ENCODE data around the gene DPYD.
A peak's percentile ranks its signal among the peaks of the same experiment; 100 is the strongest.

The DPYD gene

GRCh38 chr1:97073936-97074335 is 846.9 kb downstream of the DPYD start:
- FAIRE-seq: no peak

GRCh38 chr1:97073169-97073568 is 847.7 kb downstream of the DPYD start:
- peak; percentile 68 for FAIRE-seq

GRCh38 chr1:97071173-97071572 is 849.7 kb downstream of the DPYD start:
- FAIRE-seq: no peak

GRCh38 chr1:97070376-97070775 is 850.5 kb downstream of the DPYD start:
- FAIRE-seq: no peak

GRCh38 chr1:97069312-97069711 is 851.5 kb downstream of the DPYD start:
- no peak for FAIRE-seq

- no peak for FAIRE-seq
Measured at GRCh38 chr1:97066860-97067259, 854.0 kb downstream of the DPYD start.

- FAIRE-seq: no peak
Measured at GRCh38 chr1:97063532-97063931, 857.3 kb downstream of the DPYD start.

GRCh38 chr1:97061604-97062003 is 859.2 kb downstream of the DPYD start:
- no peak for FAIRE-seq

- no peak for FAIRE-seq
Measured at GRCh38 chr1:97056386-97056785, 864.4 kb downstream of the DPYD start.

- no peak for FAIRE-seq
Measured at GRCh38 chr1:97053268-97053667, 867.6 kb downstream of the DPYD start.

- no peak for FAIRE-seq
Measured at GRCh38 chr1:97051823-97052222, 869.0 kb downstream of the DPYD start.

GRCh38 chr1:97050506-97050905 is 870.3 kb downstream of the DPYD start:
- FAIRE-seq: no peak

- FAIRE-seq: no peak
Measured at GRCh38 chr1:97047421-97047793, 873.4 kb downstream of the DPYD start.

- no peak for FAIRE-seq
Measured at GRCh38 chr1:97046765-97047420, 873.9 kb downstream of the DPYD start.

GRCh38 chr1:97044159-97044760 is 876.6 kb downstream of the DPYD start:
- FAIRE-seq: no peak

GRCh38 chr1:97042551-97042950 is 878.3 kb downstream of the DPYD start:
- no peak for FAIRE-seq

GRCh38 chr1:97041026-97041425 is 879.8 kb downstream of the DPYD start:
- no peak for FAIRE-seq

- no peak for FAIRE-seq
Measured at GRCh38 chr1:97038410-97038809, 882.4 kb downstream of the DPYD start.

- FAIRE-seq: no peak
Measured at GRCh38 chr1:97034651-97035050, 886.2 kb downstream of the DPYD start.

GRCh38 chr1:97033949-97034348 is 886.9 kb downstream of the DPYD start:
- FAIRE-seq: no peak
